Heart right ventricle (tissue), 16 donors: ENCODE measurements around the gene ERGIC1. TPM values are rescaled to one million over a fixed set of nuclear protein-coding genes. Genes with fewer than 3 reads are reported as not detected.
"Not testable (repeated sequence)": the region's sequence is repeated elsewhere in the genome, so short reads cannot be mapped to it uniquely, and the experiment has no call there.

Experiments
- ATAC-seq, 8 donors: fragments of 200-7000 bp; cut with Tn5 transposase; one replicate each; pipeline ENCODE4 v1.9.1; 2020; ENCODE audit warnings: mild to moderate bottlenecking in 8 of 8, moderate library complexity in 8 of 8, moderate number of reproducible peaks in 1 of 8
- DNase-seq, 2 donors: peaks; one replicate each; pipeline ENCODE4 v3.0.0-alpha.2; 2020
- H3K27ac ChIP-seq, 10 donors: fragments of 200-600 bp; sonication (generic) in 2 of 10; one replicate each; pipeline versions ENCODE4 v1.5.0 to v1.8.0; 2020 to 2022; ENCODE audit warnings: mild to moderate bottlenecking in 3 of 10
- H3K27me3 ChIP-seq, 7 donors: fragments of 200-600 bp; one replicate each; pipeline ENCODE4 v1.8.0; 2021 to 2022; ENCODE audit warnings: mild to moderate bottlenecking in 2 of 7
- H3K36me3 ChIP-seq, 9 donors: fragments of 200-600 bp; sonication (generic) in 1 of 9; one replicate each; pipeline versions ENCODE4 v1.5.0 to v1.8.0; 2020 to 2022; ENCODE audit warnings: mild to moderate bottlenecking in 2 of 9
- H3K4me1 ChIP-seq, 9 donors: fragments of 200-600 bp; sonication (generic) in 1 of 9; one replicate each; pipeline versions ENCODE4 v1.5.0 to v1.8.0; 2020 to 2022; ENCODE audit warnings: mild to moderate bottlenecking in 4 of 9
- H3K4me3 ChIP-seq, 10 donors: fragments of 200-600 bp; sonication (generic) in 2 of 10; one replicate each; pipeline versions ENCODE4 v1.5.0 to v1.8.0; 2020 to 2022; ENCODE audit warnings: mild to moderate bottlenecking in 7 of 10, moderate library complexity in 2 of 10
- H3K9me3 ChIP-seq, 11 donors: fragments of 200-600 bp in 10 of 11; sonication (generic) in 2 of 11; one replicate each; pipeline versions ENCODE4 v1.5.0 to v1.8.0; 2013 to 2022; ENCODE audit warnings: mild to moderate bottlenecking in 2 of 11, control low read depth in 1 of 11, moderate library complexity in 1 of 11
- CTCF ChIP-seq, 9 donors: fragments of 200-600 bp; sonication (generic) in 2 of 9; IDR thresholded peaks; one replicate each; pipeline versions ENCODE4 v1.5.0 to v1.8.0; 2021 to 2022; ENCODE audit warnings: antibody characterized with exemption in 9 of 9, mild to moderate bottlenecking in 5 of 9, moderate library complexity in 1 of 9
- WGBS, 2 donors: extraction: QIAGEN DNeasy Blood & Tissue Kit; methylation state at CpG; one replicate each; pipeline ENCODE4 v1.1.7; 2013; ENCODE audit warnings: inconsistent platforms in 1 of 2; 5-methylcytosine and 5-hydroxymethylcytosine counted together
- intact Hi-C, 10 donors: fragments of 100-400 bp; cut with DNase I; formaldehyde crosslinking; loops; one replicate each; pipeline versions ENCODE4 v1.11.1 to v1.14.2; 2022
- polyA plus RNA-seq, 2 donors: library from polyadenylated mRNA; stranded (reverse); fragments of 200-250 nt; gene quantifications; one replicate each; pipeline ENCODE4 v1.2.3, GENCODE V29; 2013
- total RNA-seq, 10 donors: library from RNA; stranded (reverse); fragmentation: NEBNext Ultra II Directional in 3 of 10; extraction: Animal tissue kit (Norgen Biotek cat#: 25700) in 3 of 10; gene quantifications; one replicate each; pipeline versions ENCODE4 v1.2.1 to v1.2.4, GENCODE V29; 2021 to 2023
- donor health status: Arrhythmogenic right ventricular cardiomyopathy.
- donor health status: ischemic (EF 13 %, LVEDD 7.1; RV severe dilation, severe dysfunction).
- donor health status: healthy with polysubstance abuse.
- donor health status: DM: no; HTN: yes; CAD: no.
- donor health status: DM: no; HTN: no; CAD: no.
- donor health status: ischemic (EF 25% LVEDD 6.9; RV normal size, moderate dysfunction).
- donor health status: ischemic (EF 25% LVEDD 5.7; RV mildly dilated, moderate dysfunction).
- donor health status: healthy.
- donor health status: DM: yes; HTN: yes; CAD: no.
- donor health status: Ischemic cardiomyopathy.
- donor health status: ischemic (EF 35%, LVEDD 5.7; RV mildly dilated, moderate dysfunction).
- donor health status: nonischemic (EF 11% LVEDD 7.7; RV severe dilation, severe dysfunction).
- donor health status: DM: yes; HTN: yes; CAD: no.
- donor health status: PGD.
- donor health status: ischemic (EF 29% LVEDD 5.4; RV normal size, mild dysfunction).
- donor health status: nonischemic (EF 23%, LVEDD 6.1; RV moderate dilation, normal function).

ERGIC1 gene
- total and polyA plus RNA-seq, 12 donors = 48.0 to 91.9 (median 72.5) TPM

- Histone ChIP-seq H3K27me3 (no peaks in the 10 kb centered on the region), H3K4me1 (peaks cover 0 to 16% (median 4%) of the 10 kb centered on the region in 9 donors), H3K4me3 (peak overlapping the region in 6 of 10 donors; percentile 33 to 47 (median 42)), H3K36me3 (no peaks in the 10 kb centered on the region), H3K27ac (peak overlapping the region in 8 of 10 donors; percentile 56 to 95 (median 80)), H3K9me3 (peaks cover 0 to 15% (median 0%) of the 10 kb centered on the region in 11 donors)
- intact Hi-C loops = no loop called here
- ATAC-seq (peak in 1 of 8 donors; percentile 26), DNase-seq (no peak)
- 89 to 94% methylated on average over 11 of the region's 11 CpGs for WGBS, 2 donors
- no peak for TF ChIP-seq CTCF (IDR thresholded peaks at IDR 0.05)
Measured at GRCh38 chr5:172807766-172808311, 26.2 kb upstream of the ERGIC1 start.

- TF ChIP-seq CTCF (IDR thresholded peaks at IDR 0.05) = no peak
- H3K4me1 ChIP-seq = peaks cover 0 to 16% (median 4%) of the 10 kb centered on the region in 9 donors
- DNase-seq = no peak
Measured at GRCh38 chr5:172809774-172810173, 24.3 kb upstream of the ERGIC1 start.

GRCh38 chr5:172810996-172811395, 23.1 kb upstream of the ERGIC1 start:
- WGBS, 2 donors = 97 to 98% methylated on average over 4 of the region's 4 CpGs
- H3K36me3 ChIP-seq, intact Hi-C loops, H3K27ac ChIP-seq, DNase-seq, ATAC-seq, H3K4me3 ChIP-seq, H3K27me3 ChIP-seq: not testable (repeated sequence)
- peaks cover 0 to 15% (median 0%) of the 10 kb centered on the region in 11 donors for H3K9me3 ChIP-seq
- peaks cover 0 to 15% (median 4%) of the 10 kb centered on the region in 9 donors for H3K4me1 ChIP-seq

More at GRCh38 chr5:172809774-172810173, 24.3 kb upstream of the ERGIC1 start:
- no peaks in the 10 kb centered on the region for H3K36me3 ChIP-seq
- no peak for ATAC-seq
- H3K9me3 ChIP-seq = peaks cover 0 to 15% (median 0%) of the 10 kb centered on the region in 11 donors
- H3K27ac ChIP-seq = no peak overlapping the region
- H3K4me3 ChIP-seq = no peak overlapping the region
- H3K27me3 ChIP-seq = no peaks in the 10 kb centered on the region
- intact Hi-C loops = no loop called here
- WGBS, 2 donors = 96 to 98% methylated on average over 2 of the region's 2 CpGs

- no peaks in the 10 kb centered on the region for H3K9me3 ChIP-seq
- intact Hi-C loops = no loop called here
- H3K27ac ChIP-seq = no peak overlapping the region
- H3K4me3 ChIP-seq = no peak overlapping the region
- no peak for DNase-seq
- no peaks in the 10 kb centered on the region for H3K36me3 ChIP-seq
- no peaks in the 10 kb centered on the region for H3K27me3 ChIP-seq
- ATAC-seq = no peak
- WGBS, 2 donors = 75 to 80% methylated on average over 7 of the region's 7 CpGs
- no peak for TF ChIP-seq CTCF (IDR thresholded peaks at IDR 0.05)
- peaks cover 0 to 34% (median 7%) of the 10 kb centered on the region in 9 donors for H3K4me1 ChIP-seq
Measured at GRCh38 chr5:172815631-172816030, 18.4 kb upstream of the ERGIC1 start.

- peak in 2 of 8 donors; percentile 49 to 62 for ATAC-seq
Measured at GRCh38 chr5:172816925-172817562, 17.0 kb upstream of the ERGIC1 start.

More at GRCh38 chr5:172816925-172817562, 17.0 kb upstream of the ERGIC1 start:
- DNase-seq = no peak
- intact Hi-C loops = no loop called here
- Histone ChIP-seq H3K36me3 (no peaks in the 10 kb centered on the region), H3K27me3 (no peaks in the 10 kb centered on the region), H3K4me3 (no peak overlapping the region), H3K9me3 (no peaks in the 10 kb centered on the region), H3K4me1 (peaks cover 0 to 34% (median 7%) of the 10 kb centered on the region in 9 donors), H3K27ac (peak overlapping the region in 1 of 10 donors; percentile 21)
- no peak for TF ChIP-seq CTCF (IDR thresholded peaks at IDR 0.05)
- 58 to 66% methylated on average over 5 of the region's 5 CpGs for WGBS, 2 donors
